Activated CD4-positive, alpha-beta T cell treated with anti-CD3 and anti-CD28 coated beads for 4 hours (primary cell): Measurements from ENCODE around the gene DYNLT5.
"Not testable (repeated sequence)": the region's sequence is repeated elsewhere in the genome, so short reads cannot be mapped to it uniquely, and the experiment has no call there.

Experiments
- DNase-seq, 2 donors: peaks; one replicate each; pipeline ENCODE4 v3.0.0-alpha.2; 2020

Gene DYNLT5

GRCh38 chr1:66752000-66752592 is at the start of gene DYNLT5:
Gene DYNLT5 (plus strand): TSS chr1:66752459. CDS start chr1:66754659, 2,200 bp downstream.
- no peak for DNase-seq

GRCh38 chr1:66704177-66704875 is 47.9 kb upstream of the DYNLT5 start:
- no peak for DNase-seq

GRCh38 chr1:66705110-66705509 is 47.1 kb upstream of the DYNLT5 start:
- DNase-seq, result no peak

GRCh38 chr1:66711420-66711819 is 40.8 kb upstream of the DYNLT5 start:
- DNase-seq, result no peak

- no peak for DNase-seq
Observed at GRCh38 chr1:66712839-66713238, 39.4 kb upstream of the DYNLT5 start.

- no peak for DNase-seq
Observed at GRCh38 chr1:66723985-66724384, 28.3 kb upstream of the DYNLT5 start.

- peak; percentile 35 to 51 for DNase-seq
Observed at GRCh38 chr1:66725885-66726665, 26.2 kb upstream of the DYNLT5 start.

GRCh38 chr1:66728021-66728420 is 24.2 kb upstream of the DYNLT5 start:
- DNase-seq, result no peak

GRCh38 chr1:66728716-66729115 is 23.5 kb upstream of the DYNLT5 start:
- not testable (repeated sequence) for DNase-seq

- no peak for DNase-seq
Observed at GRCh38 chr1:66729119-66729518, 23.1 kb upstream of the DYNLT5 start.

GRCh38 chr1:66729523-66729922 is 22.7 kb upstream of the DYNLT5 start:
- no peak for DNase-seq

- DNase-seq, result no peak
Observed at GRCh38 chr1:66730462-66730861, 21.8 kb upstream of the DYNLT5 start.

- DNase-seq, result no peak
Observed at GRCh38 chr1:66731170-66731865, 20.9 kb upstream of the DYNLT5 start.

- DNase-seq, result no peak
Observed at GRCh38 chr1:66732407-66733166, 19.7 kb upstream of the DYNLT5 start.

GRCh38 chr1:66733348-66734017 is 18.8 kb upstream of the DYNLT5 start:
- DNase-seq, result no peak

GRCh38 chr1:66734531-66734930 is 17.7 kb upstream of the DYNLT5 start:
- DNase-seq, result not testable (repeated sequence)

GRCh38 chr1:66737836-66738235 is 14.4 kb upstream of the DYNLT5 start:
- DNase-seq, result no peak

GRCh38 chr1:66739401-66740157 is 12.7 kb upstream of the DYNLT5 start:
- DNase-seq, result no peak

- DNase-seq, result no peak
Observed at GRCh38 chr1:66745451-66745850, 6.8 kb upstream of the DYNLT5 start.

- no peak for DNase-seq
Observed at GRCh38 chr1:66747501-66747900, 4.8 kb upstream of the DYNLT5 start.

- no peak for DNase-seq
Observed at GRCh38 chr1:66750577-66750976, 1.7 kb upstream of the DYNLT5 start.
